Ovary (tissue), 9 donors: ENCODE data around the gene NPDC1. TPM values are rescaled to one million over a fixed set of nuclear protein-coding genes. Genes with fewer than 3 reads are reported as not detected.
"Not testable (repeated sequence)": the region's sequence is repeated elsewhere in the genome, so short reads cannot be mapped to it uniquely, and the experiment has no call there.

Experiments used
- DNase-seq, 5 donors: peaks; one replicate each; pipeline ENCODE4 v3.0.0-alpha.2; 2019 to 2020
- H3K27ac ChIP-seq, 2 donors: fragments of 200-600 bp; one replicate each; pipeline versions ENCODE4 v1.5.1 to v1.8.0; 2019 to 2022
- H3K27me3 ChIP-seq: fragments of 200-600 bp; one replicate; pipeline ENCODE4 v1.8.0; 2022
- H3K36me3 ChIP-seq: fragments of 200-600 bp; sonication (generic); one replicate; pipeline ENCODE4 v1.5.1; 2019
- H3K4me1 ChIP-seq: one replicate; pipeline ENCODE4 v1.8.1; 2013; ENCODE audit warnings: mild to moderate bottlenecking, moderate library complexity; ENCODE audit not compliant: insufficient read depth
- H3K4me3 ChIP-seq: fragments of 200-600 bp; sonication (generic); one replicate; pipeline ENCODE4 v1.5.1; 2017
- H3K9me3 ChIP-seq, 2 donors: fragments of 200-600 bp in 1 of 2; sonication (generic) in 1 of 2; one replicate each; pipeline versions ENCODE4 v1.5.1 to v1.8.1; 2013 to 2019; ENCODE audit warnings: mild to moderate bottlenecking in 1 of 2, moderate library complexity in 1 of 2
- EP300 ChIP-seq: sonication (generic); formaldehyde crosslinking; IDR thresholded peaks from one replicate; pipeline ENCODE4 v1.6.1; 2017; ENCODE audit warnings: antibody characterized with exemption
- POLR2A ChIP-seq: fragments of 450-650 bp; IDR thresholded peaks from one replicate; pipeline ENCODE4 v1.6.1; 2017; ENCODE audit warnings: antibody characterized with exemption, mild to moderate bottlenecking, moderate library complexity
- WGBS, 3 donors: extraction: QIAGEN DNeasy Blood & Tissue Kit in 1 of 3; methylation state at CpG; one replicate each; pipeline versions ENCODE4 v1.1.5 to v1.1.7; 2013 to 2017; 5-methylcytosine and 5-hydroxymethylcytosine counted together
- intact Hi-C, 4 donors: fragments of 100-400 bp; cut with DNase I; formaldehyde crosslinking; loops; one replicate each; pipeline versions ENCODE4 v1.11.0 to v1.15.1; 2022 to 2023
- polyA plus RNA-seq, 2 donors: library from polyadenylated mRNA; stranded (reverse); fragments of 200-250 nt in 1 of 2; fragments of 350-450 nt in 1 of 2; fragmentation: Illumina TruSeq in 1 of 2; extraction: RNeasy Lipid Tissue Mini Kit (QIAGEN cat#74804) in 1 of 2; gene quantifications; one replicate each; pipeline ENCODE4 v1.2.3, GENCODE V29; 2013 to 2014
- total RNA-seq, 7 donors: library from RNA; depleted of rRNA in 2 of 7; stranded (reverse); fragments of >200 nt in 2 of 7; fragmentation: NEBNext Ultra II Directional in 3 of 7; extraction: Animal tissue kit (Norgen Biotek cat#: 25700) in 3 of 7; gene quantifications; one replicate each; pipeline versions ENCODE4 v1.1.0 to v1.2.4, GENCODE V29; 2016 to 2023
- TF ChIP-seq, protein P1 (sequence below), 3 donors: fragments of 450-650 bp in 2 of 3; fragments of 200-600 bp in 1 of 3; IDR thresholded peaks; one replicate each; pipeline versions ENCODE4 v1.5.1 to v1.8.0; 2016 to 2022; ENCODE audit warnings: antibody characterized with exemption in 3 of 3, mild to moderate bottlenecking in 1 of 3
- donor health status: DM: no; HTN: no; CAD: no; lungs with moderate emphysema.
- donor health status: DM: no; HTN: no; CAD: no.
- donor health status: Bipolar disorder and iron deficiency.
- donor health status: DM: yes; HTN: yes; CAD: no.
- donor health status: DM: no; HTN: no; CAD: no.
- donor health status: DM: yes; HTN: yes; CAD: no.

Gene NPDC1
- total and polyA plus RNA-seq, 9 donors: 2.1 to 112 (median 49.9) TPM

DNA sequence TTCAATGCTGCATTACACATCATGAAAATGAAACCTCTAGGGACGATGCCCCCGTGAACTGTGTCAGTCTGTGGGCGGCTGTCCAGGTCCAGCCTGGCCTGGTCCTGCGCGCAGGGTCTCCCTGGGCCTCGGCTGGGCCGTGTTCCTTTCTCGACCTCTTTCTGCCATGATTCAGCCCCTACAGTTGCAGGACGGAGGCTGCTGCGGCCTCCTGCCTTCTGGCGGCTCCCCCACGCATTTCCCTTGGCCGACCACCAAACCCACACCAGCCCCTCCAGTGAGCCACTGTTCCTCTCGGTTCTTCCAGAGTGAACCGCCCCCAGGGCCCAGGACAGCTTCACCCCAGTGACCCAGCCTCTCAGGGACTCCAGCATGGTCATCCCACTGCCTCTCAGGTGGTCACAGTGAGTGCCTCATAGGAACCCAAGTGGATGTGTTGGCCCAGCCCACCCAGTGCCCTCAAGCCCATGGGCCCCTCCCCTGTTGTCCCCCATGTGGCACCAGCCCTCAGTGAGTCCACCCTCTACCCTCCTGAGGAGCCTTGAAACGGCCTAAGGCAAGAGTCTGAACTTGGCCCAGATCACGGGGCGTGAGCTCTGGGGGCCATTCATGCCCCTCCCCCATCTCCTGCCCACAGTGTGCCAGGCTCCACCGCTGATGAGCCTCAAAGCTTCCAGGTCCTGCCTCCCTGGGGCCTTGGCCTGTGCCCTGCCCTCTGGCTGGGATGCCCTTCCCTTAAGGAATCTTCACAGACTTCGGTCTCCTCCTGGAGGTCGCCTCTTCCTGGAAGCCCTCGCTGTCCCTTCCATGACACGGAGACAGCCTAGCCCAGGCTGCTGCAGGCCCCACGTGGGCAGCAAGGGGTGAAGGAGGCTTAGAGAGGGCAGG is 39.6 kb downstream of the NPDC1 start:
- intact Hi-C loops: no loop called here
- Histone ChIP-seq H3K27me3 (no peaks in the 10 kb centered on the region), H3K36me3 (no peaks in the 10 kb centered on the region), H3K4me3 (no peak overlapping the region), H3K4me1 (peaks cover 16% of the 10 kb centered on the region), H3K9me3 (no peaks in the 10 kb centered on the region), H3K27ac (no peak overlapping the region)
- WGBS, 3 donors: 28 to 32% (median 29%) methylated on average over 24 of the region's 24 CpGs
- peak; percentile 57 to 86 (median 74) for DNase-seq
- TF ChIP-seq, protein P1, sequence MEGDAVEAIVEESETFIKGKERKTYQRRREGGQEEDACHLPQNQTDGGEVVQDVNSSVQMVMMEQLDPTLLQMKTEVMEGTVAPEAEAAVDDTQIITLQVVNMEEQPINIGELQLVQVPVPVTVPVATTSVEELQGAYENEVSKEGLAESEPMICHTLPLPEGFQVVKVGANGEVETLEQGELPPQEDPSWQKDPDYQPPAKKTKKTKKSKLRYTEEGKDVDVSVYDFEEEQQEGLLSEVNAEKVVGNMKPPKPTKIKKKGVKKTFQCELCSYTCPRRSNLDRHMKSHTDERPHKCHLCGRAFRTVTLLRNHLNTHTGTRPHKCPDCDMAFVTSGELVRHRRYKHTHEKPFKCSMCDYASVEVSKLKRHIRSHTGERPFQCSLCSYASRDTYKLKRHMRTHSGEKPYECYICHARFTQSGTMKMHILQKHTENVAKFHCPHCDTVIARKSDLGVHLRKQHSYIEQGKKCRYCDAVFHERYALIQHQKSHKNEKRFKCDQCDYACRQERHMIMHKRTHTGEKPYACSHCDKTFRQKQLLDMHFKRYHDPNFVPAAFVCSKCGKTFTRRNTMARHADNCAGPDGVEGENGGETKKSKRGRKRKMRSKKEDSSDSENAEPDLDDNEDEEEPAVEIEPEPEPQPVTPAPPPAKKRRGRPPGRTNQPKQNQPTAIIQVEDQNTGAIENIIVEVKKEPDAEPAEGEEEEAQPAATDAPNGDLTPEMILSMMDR (IDR thresholded peaks at IDR 0.05): no peak
- TF ChIP-seq POLR2A (no peak), EP300 (no peak)

DNA sequence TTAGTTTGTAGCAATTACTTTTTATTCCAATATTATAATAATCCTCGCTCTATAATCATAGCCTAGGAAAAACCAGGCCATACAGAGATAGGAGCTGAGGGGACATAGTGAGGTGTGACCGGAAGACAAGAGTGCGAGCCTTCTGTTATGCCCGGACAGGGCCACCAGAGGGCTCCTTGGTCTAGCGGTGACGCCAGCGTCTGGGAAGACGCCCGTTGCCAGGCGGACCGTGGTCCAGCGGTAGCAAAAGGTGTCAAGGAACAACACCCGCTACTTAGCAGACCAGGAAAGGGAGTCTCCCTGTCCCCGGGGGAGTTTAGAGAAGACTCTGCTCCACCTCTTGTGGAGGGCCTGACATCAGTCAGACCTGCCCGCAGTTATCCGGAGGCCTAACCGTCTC is 41.7 kb downstream of the NPDC1 start:
- H3K4me3 ChIP-seq, H3K36me3 ChIP-seq, DNase-seq, H3K27ac ChIP-seq, H3K27me3 ChIP-seq, intact Hi-C loops, H3K9me3 ChIP-seq: not testable (repeated sequence)
- H3K4me1 ChIP-seq: peaks cover 16% of the 10 kb centered on the region
- WGBS, 3 donors: 42 to 50% (median 49%) methylated on average over 17 of the region's 17 CpGs

DNA sequence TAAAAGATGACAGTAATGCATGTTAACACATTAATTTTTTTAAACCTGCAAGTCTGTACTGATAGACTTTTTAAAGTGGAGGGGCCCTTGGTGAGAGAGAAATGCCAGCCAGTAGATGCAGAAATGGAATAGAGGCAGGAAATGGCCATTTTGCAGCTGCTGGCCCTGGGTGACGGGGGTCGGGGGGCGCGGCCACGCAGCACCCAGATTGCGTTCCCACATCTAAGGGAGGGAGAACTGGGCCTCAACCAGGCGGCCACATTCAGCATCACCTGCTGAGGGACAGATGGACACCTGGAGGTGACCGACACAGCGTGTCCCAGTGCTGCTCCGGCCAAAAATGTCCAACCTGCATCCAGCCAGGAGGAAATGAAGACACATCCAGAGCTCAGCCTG is 43.3 kb downstream of the NPDC1 start:
- no peaks in the 10 kb centered on the region for H3K27me3 ChIP-seq
- TF ChIP-seq EP300: no peak
- no peak for TF ChIP-seq POLR2A
- TF ChIP-seq, protein P1 (IDR thresholded peaks at IDR 0.05): no peak
- H3K4me3 ChIP-seq: no peak overlapping the region
- H3K27ac ChIP-seq: no peak overlapping the region
- intact Hi-C loops: no loop called here
- peaks cover 16% of the 10 kb centered on the region for H3K4me1 ChIP-seq
- no peaks in the 10 kb centered on the region for H3K36me3 ChIP-seq
- WGBS, 3 donors: 91 to 92% (median 91%) methylated on average over 10 of the region's 10 CpGs
- H3K9me3 ChIP-seq: no peaks in the 10 kb centered on the region
- no peak for DNase-seq

DNA sequence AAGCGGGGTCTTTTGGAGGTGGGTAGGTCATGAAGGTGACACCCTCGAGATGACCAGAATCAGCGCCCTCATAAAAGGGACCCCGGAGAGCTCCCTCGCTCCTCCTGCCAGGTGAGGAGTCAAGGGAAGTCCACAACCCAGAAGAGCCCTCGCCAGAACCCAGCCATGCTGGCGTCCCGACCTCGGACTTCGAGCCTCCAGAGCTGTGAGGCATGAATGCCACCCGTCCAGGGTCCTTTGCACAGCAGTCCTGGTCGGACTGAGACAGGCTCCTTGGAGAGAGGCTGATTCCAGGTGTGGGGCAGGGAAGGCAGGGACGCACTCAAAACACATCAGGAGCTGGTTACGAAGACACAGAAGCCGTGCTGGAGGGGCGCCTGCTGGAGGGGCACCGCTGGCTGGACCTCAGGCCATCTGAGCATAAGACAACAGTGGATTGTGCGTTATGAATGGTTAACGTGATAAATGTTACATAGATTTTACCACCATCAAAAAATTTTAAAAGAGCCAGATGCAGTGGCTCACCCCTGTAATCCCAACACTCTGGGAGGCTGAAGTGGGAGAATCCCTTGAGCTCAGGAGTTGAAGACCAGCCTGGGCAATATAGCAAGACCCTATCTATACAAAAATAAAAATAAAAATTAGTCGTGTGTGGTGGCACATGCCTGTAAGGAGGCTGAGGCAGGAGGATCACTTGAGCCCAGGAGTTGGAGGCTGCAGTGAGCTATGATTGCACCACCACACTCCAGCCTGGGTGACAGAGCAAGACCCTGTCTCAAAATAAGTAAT is 43.9 kb downstream of the NPDC1 start:
- no peak for DNase-seq
- 89 to 90% (median 89%) methylated on average over 20 of the region's 20 CpGs for WGBS, 3 donors
- intact Hi-C loops: no loop called here

More for the DNA sequence above, 43.9 kb downstream of the NPDC1 start:
- no peaks in the 10 kb centered on the region for H3K27me3 ChIP-seq
- no peak overlapping the region for H3K4me3 ChIP-seq
- no peaks in the 10 kb centered on the region for H3K36me3 ChIP-seq
- TF ChIP-seq, protein P1 (IDR thresholded peaks at IDR 0.05): no peak
- no peak for TF ChIP-seq POLR2A
- no peak for TF ChIP-seq EP300
- no peak overlapping the region for H3K27ac ChIP-seq
- peaks cover 11% of the 10 kb centered on the region for H3K4me1 ChIP-seq
- no peaks in the 10 kb centered on the region for H3K9me3 ChIP-seq
